NCI-H128 (cell line): ENCODE results near the gene CELSR3.

ENCODE experiments used
- DNase-seq: peaks from one replicate; lab custom pipeline; 2025; ENCODE audit not compliant: unreplicated experiment; lab: John Stamatoyannopoulos, UW

The CELSR3 gene

DNA sequence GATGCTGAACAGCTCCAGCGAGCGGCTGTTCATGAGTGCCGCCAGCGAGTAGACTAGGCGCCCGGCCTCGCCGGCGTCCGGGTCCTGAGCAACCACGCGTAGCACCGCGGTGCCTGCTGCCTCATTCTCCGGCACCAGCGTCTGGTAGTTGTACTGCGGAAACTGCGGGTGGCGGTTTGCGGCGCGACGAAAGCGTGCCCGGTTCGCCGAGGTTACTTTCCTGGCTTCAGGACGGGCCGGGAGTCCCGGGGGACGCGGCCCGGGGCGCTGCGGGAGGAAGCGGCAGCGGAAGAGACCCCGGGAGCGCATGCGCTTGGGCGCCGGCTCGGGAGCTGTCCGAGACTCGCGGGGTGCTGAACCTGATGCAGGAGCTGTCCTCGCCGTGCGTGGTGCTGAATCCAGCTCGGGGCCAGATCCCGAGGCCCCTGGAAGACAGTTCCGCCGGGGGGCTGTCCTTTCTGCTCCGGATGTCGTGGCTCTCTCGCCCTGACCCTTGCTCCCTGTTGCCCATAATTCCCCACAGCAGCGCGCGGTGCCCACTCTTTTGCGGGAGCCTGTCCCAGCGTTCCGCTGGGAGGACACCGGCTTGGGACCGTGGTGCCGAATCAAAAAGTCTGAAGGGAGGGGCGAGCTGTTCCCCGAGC lies 1.1 kb downstream of the CELSR3 start:
- no peak for DNase-seq

DNA sequence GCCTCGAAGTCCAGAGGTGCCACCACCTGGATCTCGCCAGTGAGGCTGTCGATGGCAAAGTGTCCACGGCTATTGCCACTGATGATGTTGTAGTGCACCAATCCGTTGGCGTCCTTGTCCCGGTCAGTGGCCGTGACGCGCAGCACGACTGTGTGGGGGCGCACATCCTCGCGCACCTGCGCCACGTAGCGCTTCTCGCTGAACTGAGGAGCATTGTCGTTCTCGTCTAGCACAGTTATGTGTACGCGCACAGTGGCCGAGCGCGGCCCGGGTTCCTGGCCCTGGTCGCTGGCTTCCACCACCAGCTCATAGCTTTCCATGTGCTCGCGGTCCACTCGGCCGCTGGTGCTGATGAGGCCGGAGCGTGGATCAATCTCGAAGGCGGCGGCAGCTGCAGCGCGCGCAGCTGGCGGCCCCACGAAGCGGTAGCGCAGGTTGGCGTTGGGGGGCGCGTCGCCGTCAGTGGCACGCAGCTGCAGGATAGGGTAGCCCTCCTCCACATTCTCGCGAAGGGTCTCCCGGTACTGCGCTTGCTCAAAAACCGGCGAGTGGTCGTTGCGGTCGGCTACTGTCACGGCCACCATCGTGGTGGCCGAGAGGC lies 1.8 kb downstream of the CELSR3 start:
- no peak for DNase-seq

GRCh38 chr3:48656841-48657281 lies 5.8 kb downstream of the CELSR3 start:
- DNase-seq, result no peak

DNA sequence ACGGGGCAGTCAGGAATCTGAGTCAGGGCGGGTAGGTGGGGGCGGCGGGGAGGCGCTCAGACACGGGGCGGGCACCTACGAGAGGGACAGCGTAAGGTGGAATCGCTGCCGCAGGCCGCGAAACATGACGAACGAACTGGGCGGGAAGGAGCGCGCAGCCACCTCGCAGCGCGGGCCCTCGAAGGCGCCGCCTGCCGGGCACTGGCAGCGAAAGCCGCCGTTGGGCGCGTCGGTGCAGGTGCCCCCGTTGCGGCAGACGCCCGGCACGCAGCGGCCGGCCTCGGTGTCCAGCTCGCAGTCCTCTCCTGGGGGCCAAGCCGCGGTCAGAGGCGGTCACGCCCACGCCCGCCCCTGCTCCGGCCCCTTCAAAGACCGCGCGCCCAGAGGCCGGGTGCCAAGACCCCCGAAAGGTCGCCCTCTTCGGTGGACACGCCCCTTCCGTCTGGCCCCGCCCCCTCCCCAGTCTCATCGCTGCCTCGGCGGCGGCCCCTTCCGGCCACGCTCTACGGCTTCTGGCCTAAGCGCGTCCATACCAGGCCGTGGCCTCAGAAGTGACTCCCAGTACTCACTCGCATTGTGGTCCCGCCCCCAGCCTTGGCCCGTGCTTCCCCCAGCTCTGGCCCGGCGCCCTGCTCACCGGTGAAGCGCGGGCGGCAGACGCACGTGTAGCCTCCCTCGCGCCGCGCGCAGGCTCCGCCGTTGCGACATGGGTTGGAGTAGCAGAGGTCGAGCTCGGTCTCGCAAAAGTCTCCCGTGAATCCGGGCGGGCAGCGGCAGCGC lies 6.4 kb downstream of the CELSR3 start:
- no peak for DNase-seq

DNA sequence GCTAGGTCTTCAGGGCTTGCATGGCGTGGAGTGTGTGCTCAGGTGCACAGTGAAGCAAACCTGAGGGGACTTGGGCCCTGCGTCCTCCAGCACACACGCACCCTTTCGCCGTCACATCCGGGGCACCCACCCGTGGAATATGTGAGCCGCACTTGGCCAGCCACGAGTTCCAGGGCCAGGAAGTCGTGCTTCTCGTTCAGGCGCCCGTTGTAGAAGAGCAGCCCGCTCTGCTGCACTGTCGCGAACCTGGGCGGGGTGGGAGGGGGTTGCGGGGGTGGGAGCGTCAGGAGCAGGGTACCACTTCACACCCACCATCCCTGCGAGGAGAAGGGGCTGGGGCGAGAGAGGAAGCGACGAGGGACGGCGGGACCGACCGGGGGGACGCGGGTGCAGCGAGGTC lies 7.1 kb downstream of the CELSR3 start:
- no peak for DNase-seq

- no peak for DNase-seq
These were observed 7.6 kb downstream of the CELSR3 start for GRCh38 chr3:48655063-48655462.

GRCh38 chr3:48652923-48653715 lies 9.6 kb downstream of the CELSR3 start:
- DNase-seq, result no peak

- no peak for DNase-seq
These were observed 10.9 kb downstream of the CELSR3 start for GRCh38 chr3:48651771-48652170.

GRCh38 chr3:48650723-48651122 lies 12.0 kb downstream of the CELSR3 start:
- no peak for DNase-seq

- DNase-seq, result no peak
These were observed 14.4 kb downstream of the CELSR3 start for GRCh38 chr3:48648188-48648850.

GRCh38 chr3:48647714-48648113 lies 15.0 kb downstream of the CELSR3 start:
- DNase-seq, result no peak

DNA sequence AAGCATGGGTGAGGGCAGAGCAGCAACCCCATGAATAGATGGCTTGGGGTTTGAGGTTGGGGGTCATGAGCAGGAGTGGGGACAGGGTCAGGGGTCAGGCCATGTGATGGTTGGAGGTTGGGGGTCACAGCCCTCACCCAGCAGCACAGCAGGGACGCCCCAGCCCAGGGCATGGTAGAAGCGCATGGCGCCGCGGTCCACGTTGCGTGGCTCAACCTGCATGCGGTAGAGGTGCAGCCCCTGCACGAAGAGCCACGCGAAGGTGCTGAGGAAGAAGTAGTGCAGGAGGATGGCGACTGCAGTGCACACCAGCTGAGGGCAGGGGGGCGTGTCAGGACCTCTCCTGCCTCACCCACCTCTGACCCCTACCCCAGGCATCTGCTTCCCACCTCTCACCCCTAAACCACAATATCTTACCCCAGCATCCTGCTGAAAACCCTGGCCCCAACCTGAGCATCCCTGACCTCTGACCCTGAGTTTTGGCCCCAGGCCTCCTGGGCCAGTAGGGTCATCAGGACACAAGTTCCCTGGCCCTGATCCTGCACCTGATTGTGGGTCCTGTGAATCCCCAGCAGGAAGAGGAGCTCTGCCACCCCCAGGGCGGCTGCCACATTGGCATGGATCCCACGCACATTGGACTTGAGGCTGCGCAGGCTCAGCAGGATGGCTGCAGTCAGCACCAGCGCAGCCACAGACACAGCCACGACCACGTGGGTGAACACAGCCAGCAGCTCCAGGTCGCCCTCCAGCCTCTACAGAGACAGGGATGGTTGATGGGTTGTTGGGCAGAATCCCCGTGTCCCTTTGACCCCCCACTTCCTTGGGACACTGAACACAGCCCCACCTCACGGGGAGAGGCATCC lies 17.6 kb downstream of the CELSR3 start:
- DNase-seq, result no peak

GRCh38 chr3:48642605-48643004 lies 20.1 kb downstream of the CELSR3 start:
- DNase-seq, result no peak

GRCh38 chr3:48641396-48641795 lies 21.3 kb downstream of the CELSR3 start:
- no peak for DNase-seq

GRCh38 chr3:48639944-48640606 lies 22.6 kb downstream of the CELSR3 start:
- DNase-seq, result no peak

- DNase-seq, result no peak
These were observed 25.4 kb downstream of the CELSR3 start for GRCh38 chr3:48637305-48637704.

DNA sequence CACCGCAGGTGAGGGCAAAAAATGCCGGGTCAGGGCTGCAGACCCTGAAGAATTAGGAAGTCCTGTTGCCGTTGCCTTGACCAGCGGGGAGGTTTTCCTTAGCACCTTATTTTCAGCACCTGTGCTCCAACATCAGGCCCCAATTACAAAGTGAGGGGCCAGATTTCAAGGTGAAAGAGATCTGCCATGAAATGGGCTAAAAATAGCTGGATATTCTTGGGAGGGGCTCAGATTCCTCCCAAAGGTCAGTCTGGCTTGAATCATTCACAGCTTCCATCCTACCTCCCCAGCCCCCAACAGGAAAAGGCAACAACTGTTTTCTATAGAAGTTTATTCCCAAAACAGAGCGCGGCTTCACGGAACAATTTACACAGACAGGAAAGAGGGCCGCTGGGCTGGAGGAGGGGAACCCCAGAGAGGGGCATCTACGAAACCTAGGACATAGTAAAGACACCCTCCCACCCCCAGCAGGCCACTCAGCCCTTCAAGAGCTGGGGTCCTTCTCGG lies 26.5 kb downstream of the CELSR3 start:
- DNase-seq, result no peak

GRCh38 chr3:48635222-48636021 lies 27.3 kb downstream of the CELSR3 start, which contains the start of gene SLC26A6:
TSS of gene SLC26A6 (minus strand) at chr3:48635461. CDS start at chr3:48635393, 68 bp downstream.
- peak; percentile 81 for DNase-seq
